SK-N-DZ (cell line): ENCODE results near the gene NECAP2.
"Not testable (repeated sequence)": the region's sequence is repeated elsewhere in the genome, so short reads cannot be mapped to it uniquely, and the experiment has no call there.

Experiments
- DNase-seq: peaks from one replicate; pipeline ENCODE4 v3.0.0-alpha.2; 2015; ENCODE audit warnings: low spot score

Gene NECAP2

GRCh38 chr1:16425125-16426025, 15.1 kb upstream of the NECAP2 start:
- DNase-seq: no peak

- DNase-seq: peak; percentile 35
Observed at GRCh38 chr1:16430606-16431005, 9.9 kb upstream of the NECAP2 start.

- DNase-seq: no peak
Observed at GRCh38 chr1:16433030-16433429, 7.5 kb upstream of the NECAP2 start.

GRCh38 chr1:16434007-16434406, 6.5 kb upstream of the NECAP2 start:
- DNase-seq: no peak

GRCh38 chr1:16434501-16434900, 6.0 kb upstream of the NECAP2 start:
- no peak for DNase-seq

- no peak for DNase-seq
Observed at GRCh38 chr1:16436946-16437474, 3.5 kb upstream of the NECAP2 start, which contains the start of gene SPATA21. TSS of gene SPATA21 (minus strand) at chr1:16437424. CDS start at chr1:16431371, 6,053 bp downstream.

GRCh38 chr1:16438516-16438915, 2.0 kb upstream of the NECAP2 start:
- no peak for DNase-seq

GRCh38 chr1:16438924-16439323, 1.6 kb upstream of the NECAP2 start:
- DNase-seq: no peak

GRCh38 chr1:16440131-16440469, 424 bp upstream of the NECAP2 start:
- DNase-seq: no peak

GRCh38 chr1:16441282-16441665, 750 bp downstream of the NECAP2 start:
- DNase-seq: no peak

- DNase-seq: no peak
Observed at GRCh38 chr1:16442265-16442664, 1.7 kb downstream of the NECAP2 start.

- DNase-seq: no peak
Observed at GRCh38 chr1:16442941-16443340, 2.4 kb downstream of the NECAP2 start.

- DNase-seq: no peak
Observed at GRCh38 chr1:16443975-16444770, 3.6 kb downstream of the NECAP2 start.

- DNase-seq: no peak
Observed at GRCh38 chr1:16445052-16445451, 4.5 kb downstream of the NECAP2 start.

- no peak for DNase-seq
Observed at GRCh38 chr1:16446116-16446515, 5.6 kb downstream of the NECAP2 start.

- DNase-seq: no peak
Observed at GRCh38 chr1:16447641-16448040, 7.1 kb downstream of the NECAP2 start.

GRCh38 chr1:16449065-16449464, 8.5 kb downstream of the NECAP2 start:
- DNase-seq: no peak

- DNase-seq: no peak
Observed at GRCh38 chr1:16449666-16450065, 9.1 kb downstream of the NECAP2 start.

GRCh38 chr1:16450863-16451481, 10.4 kb downstream of the NECAP2 start:
- DNase-seq: no peak

GRCh38 chr1:16451841-16452528, 11.5 kb downstream of the NECAP2 start:
- no peak for DNase-seq

GRCh38 chr1:16454909-16455308, 14.4 kb downstream of the NECAP2 start:
- not testable (repeated sequence) for DNase-seq
